Lung microvascular endothelial cell (primary cell): ENCODE data around the gene TMSB4X. TPM values are rescaled to one million over a fixed set of nuclear protein-coding genes. Genes with fewer than 3 reads are reported as not detected.

Experiments used
- DNase-seq, 2 donors: peaks; one replicate each; pipeline versions ENCODE4 v3.0.0 to v3.0.0-alpha.2; 2010; ENCODE audit warnings: low read depth in 2 of 2
- total RNA-seq: library from RNA; depleted of rRNA; stranded (reverse); fragments of >200 nt; gene quantifications from 2 replicates; pipeline ENCODE4 v1.2.1, GENCODE V29; 2014

TMSB4X gene
- total RNA-seq, 1 donor from 2014 or later = 26,169 TPM

DNA sequence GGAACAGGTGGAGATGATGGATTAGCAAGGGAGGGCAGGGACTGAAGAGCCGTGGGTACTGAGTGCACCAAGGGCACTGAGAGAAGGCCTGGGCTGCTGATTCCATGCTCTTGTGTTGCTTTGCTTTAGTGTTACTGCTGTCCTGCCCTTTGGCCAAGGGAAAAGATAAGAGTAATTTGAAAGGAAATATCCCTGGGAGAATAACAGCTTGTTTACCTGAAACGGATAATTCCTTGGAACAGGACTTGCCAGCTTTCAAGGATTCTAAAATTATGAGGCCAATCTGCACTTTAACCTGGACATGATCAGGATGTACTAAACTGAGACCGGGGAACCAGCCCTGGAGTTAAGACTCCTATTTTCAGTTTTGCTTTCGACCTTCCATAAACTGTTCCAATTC, 49.1 kb downstream of the TMSB4X start:
- no peak for DNase-seq

DNA sequence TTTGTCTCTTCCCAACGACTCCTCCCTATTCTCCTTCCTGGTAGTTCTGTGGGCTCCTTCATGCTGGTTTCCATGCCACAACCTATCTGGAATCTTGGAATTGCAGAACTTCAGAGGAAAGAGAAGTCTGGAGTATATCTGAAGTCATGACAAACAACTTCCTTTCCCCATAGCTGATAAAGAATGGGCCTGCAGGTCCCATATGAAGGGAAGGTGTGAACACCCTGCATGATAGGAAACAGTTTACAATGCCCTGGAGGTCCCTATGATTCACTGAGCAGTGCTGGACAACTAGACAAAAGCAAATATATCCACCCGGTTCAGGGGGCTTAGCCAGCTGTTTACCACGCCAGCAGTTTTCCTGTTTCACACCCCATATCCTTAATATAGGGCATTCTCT, 50.1 kb downstream of the TMSB4X start:
- peak in 1 of 2 donors; percentile 13 for DNase-seq

Other genes with a start within 250 kb of the TMSB4X start
- 9.9 and 12.6 TPM in 2 replicates for gene PRPS2, start 183.7 kb upstream of the TMSB4X start, total RNA-seq
- gene TLR7, start 108.0 kb upstream of the TMSB4X start, total RNA-seq = not detected in 2 replicates
- not detected in 2 replicates for gene TLR8, start 68.5 kb upstream of the TMSB4X start, total RNA-seq
- gene FAM9C, start 69.5 kb downstream of the TMSB4X start, total RNA-seq = under 0.01 TPM in 1 of 2 replicates, not detected in the other